Mucosa of rectum (tissue), 2 donors: Measurements from ENCODE around the gene FAM53C.

ENCODE experiments used
- H3K27ac ChIP-seq, 2 donors: one replicate each; pipeline ENCODE4 v1.7.0; 2013; ENCODE audit warnings: inconsistent platforms in 2 of 2, low read depth in 2 of 2, low read length in 2 of 2
- H3K27me3 ChIP-seq, 2 donors: one replicate each; pipeline ENCODE4 v1.7.0; 2013; ENCODE audit warnings: low read length in 2 of 2; ENCODE audit not compliant: control insufficient read depth in 2 of 2, insufficient read depth in 2 of 2
- H3K36me3 ChIP-seq, 2 donors: one replicate each; pipeline ENCODE4 v1.7.0; 2013; ENCODE audit warnings: low read length in 2 of 2; ENCODE audit not compliant: control insufficient read depth in 2 of 2, insufficient read depth in 2 of 2
- H3K4me1 ChIP-seq, 2 donors: one replicate each; pipeline ENCODE4 v1.7.0; 2013; ENCODE audit warnings: low read length in 2 of 2, mild to moderate bottlenecking in 1 of 2; ENCODE audit not compliant: control insufficient read depth in 2 of 2, insufficient read depth in 2 of 2
- H3K4me3 ChIP-seq, 2 donors: one replicate each; pipeline ENCODE4 v1.7.0; 2013; ENCODE audit warnings: low read length in 2 of 2
- H3K9ac ChIP-seq, 2 donors: one replicate each; pipeline ENCODE4 v1.7.0; 2013; ENCODE audit warnings: low read length in 2 of 2, low read depth in 1 of 2, mild to moderate bottlenecking in 1 of 2
- H3K9me3 ChIP-seq, 2 donors: one replicate each; pipeline ENCODE4 v1.7.0; 2013; ENCODE audit warnings: low read length in 2 of 2; ENCODE audit not compliant: control insufficient read depth in 2 of 2
- donor health status: healthy.
- donor health status: Normal muscosa, but diverticular disease.

Gene FAM53C

GRCh38 chr5:138334867-138335447 lies 3.1 kb upstream of the FAM53C start:
- no peak overlapping the region for H3K9ac ChIP-seq
- no peak overlapping the region for H3K27ac ChIP-seq
- no peaks in the 10 kb centered on the region for H3K36me3 ChIP-seq
- no peaks in the 10 kb centered on the region for H3K27me3 ChIP-seq
- H3K4me1 ChIP-seq = peaks cover 20 to 23% of the 10 kb centered on the region in 2 donors
- H3K9me3 ChIP-seq = no peaks in the 10 kb centered on the region
- H3K4me3 ChIP-seq = no peak overlapping the region

- Histone ChIP-seq H3K27me3 (no peaks in the 10 kb centered on the region), H3K4me3 (peak overlapping the region; percentile 81 to 93), H3K27ac (peak overlapping the region; percentile 93), H3K9ac (peak overlapping the region; percentile 81 to 83), H3K4me1 (peaks cover 9 to 10% of the 10 kb centered on the region in 2 donors), H3K9me3 (no peaks in the 10 kb centered on the region), H3K36me3 (peaks cover 0 to 9% of the 10 kb centered on the region in 2 donors)
Observed at GRCh38 chr5:138336952-138337684, 948 bp upstream of the FAM53C start.

- no peaks in the 10 kb centered on the region for H3K27me3 ChIP-seq
- H3K4me3 ChIP-seq = peak overlapping the region; percentile 81 to 93
- H3K27ac ChIP-seq = peak overlapping the region; percentile 93
- H3K36me3 ChIP-seq = peaks cover 0 to 9% of the 10 kb centered on the region in 2 donors
- no peaks in the 10 kb centered on the region for H3K9me3 ChIP-seq
- peaks cover 6 to 9% of the 10 kb centered on the region in 2 donors for H3K4me1 ChIP-seq
- H3K9ac ChIP-seq = peak overlapping the region; percentile 81 to 83
Observed at GRCh38 chr5:138338411-138339090, 485 bp downstream of the FAM53C start.

GRCh38 chr5:138339091-138339456 lies 1.0 kb downstream of the FAM53C start:
- Histone ChIP-seq H3K27me3 (no peaks in the 10 kb centered on the region), H3K4me3 (peak overlapping the region; percentile 81 to 93), H3K9me3 (no peaks in the 10 kb centered on the region), H3K36me3 (peaks cover 0 to 11% of the 10 kb centered on the region in 2 donors), H3K4me1 (peaks cover 6 to 9% of the 10 kb centered on the region in 2 donors), H3K9ac (peak overlapping the region; percentile 81 to 83), H3K27ac (peak overlapping the region in 1 of 2 donors; percentile 93)

- H3K27ac ChIP-seq = peak overlapping the region in 1 of 2 donors; percentile 93
- no peaks in the 10 kb centered on the region for H3K9me3 ChIP-seq
- peak overlapping the region in 1 of 2 donors; percentile 81 for H3K9ac ChIP-seq
- peaks cover 6 to 9% of the 10 kb centered on the region in 2 donors for H3K4me1 ChIP-seq
- H3K27me3 ChIP-seq = no peaks in the 10 kb centered on the region
- peaks cover 0 to 13% of the 10 kb centered on the region in 2 donors for H3K36me3 ChIP-seq
- peak overlapping the region in 1 of 2 donors; percentile 93 for H3K4me3 ChIP-seq
Observed at GRCh38 chr5:138339464-138339863, 1.4 kb downstream of the FAM53C start.

GRCh38 chr5:138340008-138340407 lies 1.9 kb downstream of the FAM53C start:
- peaks cover 6 to 9% of the 10 kb centered on the region in 2 donors for H3K4me1 ChIP-seq
- no peaks in the 10 kb centered on the region for H3K9me3 ChIP-seq
- peaks cover 0 to 17% of the 10 kb centered on the region in 2 donors for H3K36me3 ChIP-seq
- peak overlapping the region in 1 of 2 donors; percentile 93 for H3K4me3 ChIP-seq
- no peak overlapping the region for H3K9ac ChIP-seq
- H3K27me3 ChIP-seq = no peaks in the 10 kb centered on the region
- H3K27ac ChIP-seq = no peak overlapping the region

GRCh38 chr5:138344887-138345622 lies 7.0 kb downstream of the FAM53C start:
- Histone ChIP-seq H3K27me3 (no peaks in the 10 kb centered on the region), H3K9ac (no peak overlapping the region), H3K36me3 (peaks cover 17 to 44% of the 10 kb centered on the region in 2 donors), H3K9me3 (no peaks in the 10 kb centered on the region), H3K4me3 (no peak overlapping the region), H3K27ac (no peak overlapping the region), H3K4me1 (no peaks in the 10 kb centered on the region)

- Histone ChIP-seq H3K4me1 (no peaks in the 10 kb centered on the region), H3K4me3 (no peak overlapping the region), H3K27ac (no peak overlapping the region), H3K9ac (no peak overlapping the region), H3K36me3 (peaks cover 17 to 36% of the 10 kb centered on the region in 2 donors), H3K27me3 (no peaks in the 10 kb centered on the region), H3K9me3 (no peaks in the 10 kb centered on the region)
Observed at GRCh38 chr5:138346889-138347288, 8.8 kb downstream of the FAM53C start.

GRCh38 chr5:138349852-138350562 lies 11.9 kb downstream of the FAM53C start:
- Histone ChIP-seq H3K9ac (no peak overlapping the region), H3K36me3 (peaks cover 17 to 27% of the 10 kb centered on the region in 2 donors), H3K27me3 (no peaks in the 10 kb centered on the region), H3K27ac (no peak overlapping the region), H3K9me3 (no peaks in the 10 kb centered on the region), H3K4me3 (no peak overlapping the region), H3K4me1 (peaks cover 10 to 12% of the 10 kb centered on the region in 2 donors)
